Progenitor cell of endocrine pancreas (in vitro differentiated cells): ENCODE data around the gene PARVG. TPM values are rescaled to one million over a fixed set of nuclear protein-coding genes. Genes with fewer than 3 reads are reported as not detected.
A peak's percentile ranks its signal among the peaks of the same experiment; 100 is the strongest.

ENCODE experiments used
- DNase-seq: peaks from one replicate; pipeline ENCODE4 v3.0.0; 2021; ENCODE audit warnings: low spot score; ENCODE audit not compliant: unreplicated experiment
- H3K27ac Mint-ChIP-seq: 2 replicates; pipeline ENCODE4 v1.8.0; 2021; ENCODE audit warnings: mild to moderate bottlenecking, moderate library complexity, mixed read lengths
- H3K27me3 Mint-ChIP-seq: 2 replicates; pipeline ENCODE4 v1.8.0; 2021; ENCODE audit warnings: mixed read lengths
- H3K36me3 Mint-ChIP-seq: 2 replicates; pipeline ENCODE4 v1.8.0; 2022; ENCODE audit warnings: mixed read lengths; ENCODE audit not compliant: insufficient read depth
- H3K4me1 Mint-ChIP-seq: 2 replicates; pipeline ENCODE4 v1.8.0; 2021; ENCODE audit warnings: low read depth, mixed read lengths
- H3K4me3 Mint-ChIP-seq: 2 replicates; pipeline ENCODE4 v1.8.0; 2021; ENCODE audit warnings: low read depth, mild to moderate bottlenecking, moderate library complexity, mixed read lengths
- H3K9me3 Mint-ChIP-seq: 2 replicates; pipeline ENCODE4 v1.8.0; 2021; ENCODE audit warnings: low read depth, mixed read lengths
- CTCF ChIP-seq: fragments of 200-600 bp; sonication (generic); IDR thresholded peaks from one replicate; pipeline ENCODE4 v1.5.0; 2021; ENCODE audit warnings: antibody characterized with exemption, mild to moderate bottlenecking; ENCODE audit not compliant: unreplicated experiment
- total RNA-seq: library from RNA; stranded (reverse); gene quantifications from 2 replicates; pipeline ENCODE4 v1.2.1, GENCODE V29; 2021

PARVG gene
- total RNA-seq, 1 donor from 2014 or later, result not detected

- no peak for DNase-seq
- Mint-ChIP-seq H3K27ac (no peak overlapping the region), H3K9me3 (no peaks in the 10 kb centered on the region), H3K4me1 (no peaks in the 10 kb centered on the region), H3K36me3 (no peaks in the 10 kb centered on the region), H3K27me3 (peaks cover 17% of the 10 kb centered on the region), H3K4me3 (no peak overlapping the region)
- no peak for TF ChIP-seq CTCF
Measured at GRCh38 chr22:44203203-44203602, 22.5 kb downstream of the PARVG start.

GRCh38 chr22:44204739-44205515, 24.2 kb downstream of the PARVG start:
- Mint-ChIP-seq H3K27ac (peak overlapping the region; percentile 59), H3K4me3 (no peak overlapping the region), H3K9me3 (peaks cover 3% of the 10 kb centered on the region), H3K27me3 (peaks cover 20% of the 10 kb centered on the region), H3K36me3 (no peaks in the 10 kb centered on the region), H3K4me1 (no peaks in the 10 kb centered on the region)
- DNase-seq, result no peak
- no peak for TF ChIP-seq CTCF

GRCh38 chr22:44205516-44206329, 25.0 kb downstream of the PARVG start:
- no peaks in the 10 kb centered on the region for H3K4me1 Mint-ChIP-seq
- H3K4me3 Mint-ChIP-seq, result no peak overlapping the region
- H3K9me3 Mint-ChIP-seq, result peaks cover 3% of the 10 kb centered on the region
- TF ChIP-seq CTCF, result no peak
- H3K27ac Mint-ChIP-seq, result peak overlapping the region; percentile 59
- DNase-seq, result no peak
- H3K27me3 Mint-ChIP-seq, result peaks cover 23% of the 10 kb centered on the region
- H3K36me3 Mint-ChIP-seq, result no peaks in the 10 kb centered on the region

GRCh38 chr22:44206330-44206645, 25.6 kb downstream of the PARVG start:
- DNase-seq, result no peak
- H3K27ac Mint-ChIP-seq, result no peak overlapping the region
- H3K4me1 Mint-ChIP-seq, result no peaks in the 10 kb centered on the region
- H3K36me3 Mint-ChIP-seq, result no peaks in the 10 kb centered on the region
- no peak for TF ChIP-seq CTCF
- peaks cover 3% of the 10 kb centered on the region for H3K9me3 Mint-ChIP-seq
- H3K4me3 Mint-ChIP-seq, result no peak overlapping the region
- H3K27me3 Mint-ChIP-seq, result peaks cover 27% of the 10 kb centered on the region

GRCh38 chr22:44206696-44207095, 26.0 kb downstream of the PARVG start:
- Mint-ChIP-seq H3K9me3 (peaks cover 3% of the 10 kb centered on the region), H3K4me1 (no peaks in the 10 kb centered on the region), H3K36me3 (no peaks in the 10 kb centered on the region), H3K4me3 (no peak overlapping the region), H3K27ac (no peak overlapping the region), H3K27me3 (peaks cover 31% of the 10 kb centered on the region)
- TF ChIP-seq CTCF, result no peak
- DNase-seq, result no peak
